Measurements from ENCODE around the gene AIRE.

- TF ChIP-seq POLR2AphosphoS5 (IDR thresholded peaks at IDR 0.05; ENCODE audit: low read depth, low read length) (no peak), POLR2A (IDR thresholded peaks at IDR 0.05; ENCODE audit: low read depth, low read length) (no peak), TAF1 (IDR thresholded peaks at IDR 0.05; ENCODE audit: borderline replicate concordance, low read depth, low read length) (no peak)
Measured at GRCh38 chr21:44295163-44295573, 9.5 kb downstream of the AIRE start.
